Stimulated activated CD4-positive, alpha-beta T cell treated with anti-CD3 and anti-CD28 coated beads, Interleukin-4, amount 100 ng/mL, for 1 hour (primary cell): ENCODE measurements around the gene HEBP2.
"Not testable (repeated sequence)": the region's sequence is repeated elsewhere in the genome, so short reads cannot be mapped to it uniquely, and the experiment has no call there.

ENCODE experiments used
- DNase-seq: peaks from one replicate; pipeline ENCODE4 v3.0.0-alpha.2; 2020

Gene HEBP2, protein sequence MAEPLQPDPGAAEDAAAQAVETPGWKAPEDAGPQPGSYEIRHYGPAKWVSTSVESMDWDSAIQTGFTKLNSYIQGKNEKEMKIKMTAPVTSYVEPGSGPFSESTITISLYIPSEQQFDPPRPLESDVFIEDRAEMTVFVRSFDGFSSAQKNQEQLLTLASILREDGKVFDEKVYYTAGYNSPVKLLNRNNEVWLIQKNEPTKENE

DNA sequence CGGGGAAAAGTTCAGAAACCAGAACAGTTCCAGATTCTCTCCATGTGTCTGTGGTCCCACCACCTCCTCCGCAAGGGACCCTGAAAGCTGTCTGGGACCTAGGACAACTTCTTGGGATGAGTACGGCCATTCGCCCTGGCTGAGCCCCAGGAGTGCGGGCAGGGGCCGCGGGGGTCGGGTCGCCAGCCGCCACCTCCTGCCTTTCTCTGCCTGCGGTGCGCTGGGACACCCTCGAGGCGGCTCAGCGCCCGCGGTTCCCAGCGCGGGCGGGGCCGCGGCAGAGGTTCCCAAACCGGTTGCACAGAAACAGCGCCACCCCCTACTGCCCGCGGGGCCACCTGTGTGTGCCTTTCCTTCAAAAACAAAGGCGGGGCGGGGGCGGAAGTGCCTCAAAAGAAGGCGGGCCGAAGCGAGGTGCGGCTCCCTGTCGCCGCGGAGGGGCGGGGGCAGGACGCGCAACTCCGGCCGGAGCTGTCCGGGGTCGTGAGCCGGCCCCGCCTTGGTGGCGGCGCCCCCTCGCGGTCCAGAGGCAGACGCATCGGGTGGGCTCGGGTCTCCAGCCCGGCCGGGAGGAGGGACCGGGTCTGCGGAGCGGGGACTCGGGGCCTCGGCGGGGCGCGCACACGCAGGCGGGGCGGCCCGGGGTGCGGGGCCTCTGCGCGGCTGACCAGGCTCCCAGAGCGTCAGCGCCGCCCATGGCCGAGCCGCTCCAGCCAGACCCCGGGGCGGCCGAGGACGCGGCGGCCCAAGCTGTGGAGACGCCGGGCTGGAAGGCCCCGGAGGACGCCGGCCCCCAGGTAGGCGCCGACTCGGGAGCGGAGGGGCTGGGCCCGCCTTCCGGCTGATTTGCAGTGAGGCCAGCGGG is at the start of gene HEBP2:
TSS of gene HEBP2 (plus strand) at position 423 of the 865 bp plus-strand sequence. CDS start at position 696, 273 bp downstream.
- peak; percentile 93 for DNase-seq

DNA sequence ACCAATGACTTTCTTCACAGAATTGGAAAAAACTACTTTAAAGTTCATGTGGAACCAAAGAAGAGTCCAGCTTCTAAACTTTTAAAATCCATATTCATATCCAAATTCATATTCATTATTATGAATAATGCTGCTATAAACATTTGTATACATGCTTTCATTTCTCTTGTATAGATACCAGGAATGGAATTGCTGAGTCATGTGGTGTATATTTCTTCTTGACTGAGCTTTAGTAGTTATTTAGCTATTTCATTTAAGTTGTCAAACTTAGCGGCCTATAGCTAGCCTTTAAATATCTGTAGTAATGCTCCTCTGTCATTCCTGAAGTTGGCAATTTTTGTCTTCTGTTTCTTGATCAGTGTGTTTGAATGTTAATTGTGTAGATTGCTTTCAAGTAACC is 46.1 kb upstream of the HEBP2 start:
- no peak for DNase-seq

DNA sequence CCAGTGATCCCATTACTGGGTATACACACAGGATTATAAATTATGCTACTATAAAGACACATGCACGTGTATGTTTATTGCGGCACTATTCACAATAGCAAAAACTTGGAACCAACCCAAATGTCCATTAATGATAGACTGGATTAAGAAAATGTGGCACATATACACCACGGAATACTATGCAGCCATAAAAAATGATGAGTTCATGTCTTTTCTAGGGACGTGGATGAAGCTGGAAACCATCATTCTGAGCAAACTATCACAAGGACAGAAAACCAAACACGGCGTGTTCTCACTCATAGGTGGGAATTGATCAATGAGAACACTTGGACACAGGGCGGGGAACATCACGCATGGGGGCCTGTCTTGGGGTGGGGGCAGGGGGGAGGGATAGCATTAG is 35.3 kb upstream of the HEBP2 start:
- not testable (repeated sequence) for DNase-seq

DNA sequence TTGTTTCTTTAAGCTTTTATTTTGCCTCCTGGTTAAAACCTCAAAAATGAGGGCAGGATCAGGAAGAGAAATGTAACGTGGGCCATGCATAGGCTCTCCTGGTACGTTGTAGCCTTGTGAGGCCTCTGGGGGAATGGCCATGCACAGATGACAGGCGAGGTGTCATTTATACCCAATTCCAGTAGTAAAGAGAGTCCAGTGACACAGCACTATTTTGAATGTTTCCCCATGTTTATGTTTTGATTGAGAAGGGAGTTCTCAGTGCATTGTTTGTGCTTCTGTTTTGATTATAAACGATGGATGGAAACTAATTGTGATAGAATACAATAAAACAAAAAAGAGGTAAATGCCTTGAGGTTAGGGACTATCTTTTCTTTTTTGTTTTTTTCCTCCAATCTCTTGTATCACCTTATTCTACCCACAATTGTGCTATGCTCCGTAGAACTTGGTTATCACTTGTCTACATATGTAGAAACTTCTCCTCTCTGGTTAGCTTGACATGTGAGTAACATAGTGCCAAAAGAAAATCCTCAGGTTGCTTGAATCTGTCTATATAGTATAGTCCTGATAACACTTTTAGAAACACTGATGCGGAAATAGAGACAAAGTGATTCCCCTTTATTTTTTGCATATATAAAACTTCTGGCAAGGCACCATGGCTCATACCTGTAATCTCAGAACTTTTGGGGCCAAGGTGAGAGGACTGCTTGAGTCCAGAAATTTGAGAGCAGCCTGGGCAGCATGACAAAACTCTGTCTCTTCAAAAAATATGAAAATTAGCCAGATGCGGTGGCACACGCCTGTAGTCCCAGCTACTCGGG is 33.2 kb upstream of the HEBP2 start:
- DNase-seq = no peak

GRCh38 chr6:138371452-138371711 is 32.6 kb upstream of the HEBP2 start:
- DNase-seq = no peak

- no peak for DNase-seq
Measured at GRCh38 chr6:138371720-138372119, 32.3 kb upstream of the HEBP2 start.

- no peak for DNase-seq
Measured at GRCh38 chr6:138372711-138373463, 31.1 kb upstream of the HEBP2 start.

GRCh38 chr6:138374230-138374629 is 29.8 kb upstream of the HEBP2 start:
- DNase-seq = no peak

DNA sequence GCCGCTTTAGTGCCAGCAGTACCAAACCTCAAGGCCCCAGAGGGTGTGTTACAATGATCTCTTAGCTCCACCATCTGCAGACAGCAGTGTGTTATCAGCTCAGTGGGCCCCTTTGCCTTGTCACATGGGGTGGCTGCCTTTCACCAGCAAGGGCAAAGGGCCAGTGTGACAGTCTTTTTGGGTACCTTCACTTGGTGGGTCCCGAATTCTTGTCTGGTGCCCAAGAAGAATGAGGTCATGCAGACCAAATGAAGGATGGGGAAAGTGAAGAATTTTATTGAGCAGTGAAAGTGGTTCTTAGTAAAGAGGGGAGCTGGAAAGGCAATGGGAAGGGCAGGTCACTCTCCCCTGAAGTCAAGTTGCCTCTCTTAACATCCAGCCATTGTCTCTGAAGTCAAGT is 29.2 kb upstream of the HEBP2 start:
- no peak for DNase-seq

- DNase-seq = no peak
Measured at GRCh38 chr6:138377042-138377441, 27.0 kb upstream of the HEBP2 start.

GRCh38 chr6:138377844-138378243 is 26.2 kb upstream of the HEBP2 start, which contains the start of gene SMIM28:
SMIM28 (plus strand) TSS chr6:138377905; CDS start chr6:138378073, 168 bp downstream.
- DNase-seq = no peak

DNA sequence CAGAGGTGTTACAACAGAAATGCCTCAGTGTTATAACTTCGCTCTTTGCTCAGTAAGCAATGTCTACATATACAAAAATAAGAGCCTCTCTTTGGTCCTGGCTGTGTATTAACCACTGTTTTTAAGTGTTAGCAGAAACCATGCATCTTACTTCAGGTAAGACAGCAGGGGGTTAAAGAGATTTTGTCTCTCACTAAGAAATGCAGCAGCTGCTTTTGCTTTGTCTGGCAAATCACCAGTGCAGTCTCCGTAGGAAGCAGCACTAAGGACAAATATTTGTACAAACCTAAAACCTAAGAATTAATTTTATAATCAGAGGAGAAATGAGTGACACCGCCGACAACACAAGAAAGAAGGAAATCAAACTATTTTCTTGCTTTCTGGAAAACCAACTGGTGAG is 25.6 kb upstream of the HEBP2 start:
- DNase-seq = no peak

- DNase-seq = no peak
Measured at GRCh38 chr6:138382498-138383265, 21.3 kb upstream of the HEBP2 start.

DNA sequence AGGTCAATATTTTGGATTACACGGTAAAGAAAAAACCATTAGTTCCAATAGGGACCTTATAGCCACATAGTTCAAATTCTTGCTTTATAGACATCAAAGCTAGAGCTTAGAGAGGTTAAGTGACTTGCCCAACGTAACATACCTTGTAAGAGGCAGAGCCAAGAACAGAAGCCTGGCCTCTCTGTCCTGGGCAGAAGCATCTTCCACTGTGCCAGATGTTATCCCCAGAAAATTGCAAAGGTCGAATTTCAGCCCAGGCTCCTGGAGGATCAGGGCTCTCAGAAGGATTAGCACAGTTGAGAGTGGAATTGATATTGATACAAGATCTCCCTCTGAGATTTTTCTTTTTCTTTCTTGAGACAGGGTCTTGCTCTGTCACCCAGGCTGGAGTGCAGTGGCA is 20.2 kb upstream of the HEBP2 start:
- no peak for DNase-seq

- DNase-seq = no peak
Measured at GRCh38 chr6:138386897-138387296, 17.1 kb upstream of the HEBP2 start.

- no peak for DNase-seq
Measured at GRCh38 chr6:138387577-138388368, 16.2 kb upstream of the HEBP2 start.

DNA sequence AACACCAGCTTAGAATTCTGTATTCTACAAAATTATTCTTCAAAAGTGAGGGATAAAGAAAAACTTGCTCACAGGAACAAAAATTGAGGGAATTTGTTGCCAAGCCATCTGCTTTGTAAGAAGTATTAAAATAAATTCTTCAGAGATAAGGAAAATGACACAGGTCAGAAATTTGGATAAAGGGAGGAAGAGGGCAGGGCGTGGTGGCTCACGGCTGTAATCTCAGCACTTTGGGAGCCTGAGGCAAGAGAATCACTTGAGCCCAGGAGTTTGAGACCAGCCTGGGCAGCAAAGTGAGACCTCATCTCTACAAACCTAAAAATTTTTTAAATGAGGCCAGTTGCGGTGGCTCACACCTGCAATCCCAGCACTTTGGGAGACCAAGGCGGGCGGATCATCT is 14.5 kb upstream of the HEBP2 start:
- no peak for DNase-seq

DNA sequence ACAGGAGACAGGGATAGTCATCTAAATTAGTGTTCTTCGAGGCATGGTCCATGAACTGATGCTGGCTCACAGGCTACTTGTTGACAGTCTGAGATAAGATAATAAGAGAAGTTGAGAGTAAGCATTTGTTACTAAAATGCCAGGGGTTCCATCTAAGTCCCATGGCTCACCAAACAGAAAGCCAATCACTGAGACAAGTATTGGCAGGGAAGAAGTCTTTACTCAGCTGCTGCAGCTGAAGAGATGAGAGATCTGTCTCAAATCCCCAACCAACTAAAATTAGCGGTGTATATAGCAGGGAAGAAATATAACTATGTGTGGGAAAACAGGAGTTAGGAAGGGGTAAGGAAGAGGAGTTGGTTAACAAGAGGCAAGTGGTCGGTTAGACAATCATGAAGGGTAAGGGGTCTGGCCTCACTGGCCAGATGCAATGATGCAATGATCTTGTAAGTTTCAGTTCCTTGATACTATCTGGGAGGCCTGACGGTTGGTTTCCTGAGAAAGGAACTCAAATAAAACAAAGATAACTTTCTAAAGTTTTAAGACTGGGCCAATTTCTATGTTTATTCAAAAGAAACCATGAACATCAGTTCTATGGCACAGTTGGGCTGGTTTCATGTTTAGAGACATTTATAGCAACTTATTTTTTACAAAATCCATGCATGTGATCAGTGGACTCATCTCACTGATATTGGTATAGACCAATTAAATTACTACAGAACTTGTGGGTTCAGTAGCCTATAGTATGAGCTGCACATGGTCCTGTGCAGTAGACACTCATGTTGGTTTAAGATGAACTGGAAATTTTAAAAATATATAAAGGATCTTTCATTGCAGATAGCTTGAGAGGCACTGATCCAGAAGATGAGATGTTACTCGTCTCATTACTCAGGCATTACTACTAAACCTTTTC is 9.9 kb upstream of the HEBP2 start:
- DNase-seq = no peak

- no peak for DNase-seq
Measured at GRCh38 chr6:138396709-138397108, 7.3 kb upstream of the HEBP2 start.
